CD4-positive, alpha-beta T cell treated with Interleukin-17A for 4 hours (primary cell): ENCODE data around the gene C20orf173.

Source experiments
- DNase-seq: peaks from one replicate; pipeline ENCODE4 v3.0.0-alpha.2; 2020; ENCODE audit warnings: mixed read lengths

The C20orf173 gene

DNA sequence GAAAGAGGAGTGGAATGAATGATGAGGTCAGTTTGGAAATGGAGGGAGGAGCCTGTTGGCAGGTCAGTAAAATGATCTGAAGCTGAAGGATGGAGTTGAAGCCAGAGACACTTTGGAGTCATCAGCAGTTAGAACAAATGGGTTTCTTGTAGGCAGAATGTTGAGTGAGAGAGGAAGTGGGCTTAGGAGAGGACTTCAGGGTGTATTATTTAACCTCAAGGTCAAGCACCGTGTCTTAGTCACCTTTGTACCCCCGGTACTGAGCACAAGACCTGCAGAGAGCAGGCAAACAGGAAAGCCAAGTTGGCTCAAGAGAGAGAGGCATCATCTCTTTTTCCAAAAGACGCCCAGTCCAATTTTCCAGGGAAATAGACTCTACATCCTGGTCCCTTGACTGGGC lies 23.3 kb downstream of the C20orf173 start:
- no peak for DNase-seq

GRCh38 chr20:35504751-35505150 lies 24.7 kb downstream of the C20orf173 start:
- DNase-seq: no peak

DNA sequence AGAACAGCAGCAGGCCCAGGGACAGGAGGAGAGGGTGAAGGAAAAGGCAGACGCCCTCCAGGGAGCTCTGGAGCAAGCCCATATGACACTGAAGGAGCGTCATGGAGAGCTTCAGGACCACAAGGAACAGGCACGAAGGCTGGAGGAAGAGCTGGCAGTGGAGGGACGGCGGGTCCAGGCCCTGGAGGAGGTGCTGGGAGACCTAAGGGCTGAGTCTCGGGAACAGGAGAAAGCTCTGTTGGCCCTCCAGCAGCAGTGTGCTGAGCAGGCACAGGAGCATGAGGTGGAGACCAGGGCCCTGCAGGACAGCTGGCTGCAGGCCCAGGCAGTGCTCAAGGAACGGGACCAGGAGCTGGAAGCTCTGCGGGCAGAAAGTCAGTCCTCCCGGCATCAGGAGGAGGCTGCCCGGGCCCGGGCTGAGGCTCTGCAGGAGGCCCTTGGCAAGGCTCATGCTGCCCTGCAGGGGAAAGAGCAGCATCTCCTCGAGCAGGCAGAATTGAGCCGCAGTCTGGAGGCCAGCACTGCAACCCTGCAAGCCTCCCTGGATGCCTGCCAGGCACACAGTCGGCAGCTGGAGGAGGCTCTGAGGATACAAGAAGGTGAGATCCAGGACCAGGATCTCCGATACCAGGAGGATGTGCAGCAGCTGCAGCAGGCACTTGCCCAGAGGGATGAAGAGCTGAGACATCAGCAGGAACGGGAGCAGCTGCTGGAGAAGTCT lies 25.5 kb downstream of the C20orf173 start:
- no peak for DNase-seq

GRCh38 chr20:35503281-35503680 lies 26.2 kb downstream of the C20orf173 start:
- no peak for DNase-seq

GRCh38 chr20:35502352-35502751 lies 27.1 kb downstream of the C20orf173 start:
- DNase-seq: no peak

DNA sequence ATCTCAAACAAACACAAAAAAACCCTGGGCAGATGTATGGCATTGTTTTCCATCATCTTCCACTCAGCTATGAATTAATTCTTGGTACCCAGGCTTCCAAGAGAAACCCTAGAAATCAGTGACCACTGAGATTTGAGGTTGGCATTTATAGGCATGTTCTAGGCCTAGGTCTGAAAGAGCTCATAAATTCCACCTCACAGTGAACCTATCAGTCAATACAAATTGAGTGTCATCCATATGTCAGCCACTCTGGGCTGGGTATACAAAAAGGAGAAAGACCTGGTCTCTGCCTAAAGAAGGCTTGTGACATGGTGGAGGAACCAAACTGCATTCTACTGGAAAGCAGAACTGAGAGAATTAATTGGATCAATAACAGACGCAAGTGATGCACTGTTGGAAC lies 30.2 kb downstream of the C20orf173 start:
- no peak for DNase-seq

- no peak for DNase-seq
Observed at GRCh38 chr20:35497780-35498189, 31.7 kb downstream of the C20orf173 start.

GRCh38 chr20:35497320-35497719 lies 32.1 kb downstream of the C20orf173 start:
- DNase-seq: no peak

- DNase-seq: no peak
Observed at GRCh38 chr20:35496481-35496880, 33.0 kb downstream of the C20orf173 start.

DNA sequence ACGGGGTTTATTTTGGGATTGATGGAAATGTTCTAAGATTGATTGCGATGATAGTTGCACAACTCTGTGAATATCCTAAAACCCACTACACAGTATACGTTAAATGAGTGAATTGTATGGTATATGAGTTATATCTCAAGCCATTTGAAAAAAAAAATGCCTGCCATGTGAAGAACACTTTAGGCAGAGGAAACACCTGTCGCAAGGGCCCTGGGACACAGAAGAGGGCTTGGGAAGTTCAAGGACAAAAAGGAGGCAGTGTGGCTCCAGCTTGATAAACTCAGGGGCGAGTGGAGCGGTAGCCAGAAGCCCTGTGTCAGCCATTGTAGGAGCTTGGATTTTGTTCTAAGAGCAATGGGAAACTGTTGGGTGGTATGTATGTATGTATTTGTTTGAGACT lies 37.1 kb downstream of the C20orf173 start:
- DNase-seq: no peak

- no peak for DNase-seq
Observed at GRCh38 chr20:35491823-35492222, 37.6 kb downstream of the C20orf173 start.

GRCh38 chr20:35490736-35491181 lies 38.7 kb downstream of the C20orf173 start:
- DNase-seq: peak; percentile 73

DNA sequence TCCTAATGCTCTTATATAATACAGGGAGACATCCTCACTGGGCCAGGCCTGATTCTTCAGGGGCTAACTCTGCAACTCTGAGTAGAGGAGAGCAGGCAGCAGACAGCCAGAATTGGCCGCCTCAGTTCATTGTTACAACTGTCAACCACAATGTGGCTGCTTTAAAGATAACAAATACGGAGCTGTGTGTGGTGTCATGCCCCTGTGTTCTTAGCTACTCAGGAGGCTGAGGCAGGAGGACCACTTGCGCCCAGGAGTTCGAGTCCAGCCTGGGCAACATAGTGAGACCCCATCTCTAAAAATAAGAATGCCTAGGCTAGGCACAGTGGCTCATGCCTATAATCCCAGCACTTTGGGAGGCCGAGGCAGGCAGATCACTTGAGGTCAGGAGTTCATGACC lies 39.7 kb downstream of the C20orf173 start:
- peak; percentile 11 for DNase-seq

- no peak for DNase-seq
Observed at GRCh38 chr20:35487479-35487878, 42.0 kb downstream of the C20orf173 start.

DNA sequence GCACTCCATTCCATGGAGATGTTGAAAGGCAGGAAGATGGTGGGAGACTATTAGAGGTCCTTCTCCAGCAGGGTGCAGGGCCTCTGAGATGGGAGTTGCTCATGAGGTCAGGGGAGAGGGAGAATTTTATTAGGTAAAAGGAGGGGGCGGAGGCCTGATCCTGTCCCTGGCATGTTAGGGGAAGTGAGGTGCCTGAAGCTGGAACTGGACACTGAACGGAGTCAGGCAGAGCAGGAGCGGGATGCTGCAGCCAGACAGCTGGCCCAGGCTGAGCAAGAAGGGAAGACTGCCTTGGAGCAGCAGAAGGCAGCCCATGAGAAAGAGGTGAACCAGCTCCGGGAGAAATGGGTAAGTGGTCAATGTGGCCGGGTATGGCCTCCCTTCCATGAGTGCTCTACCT lies 49.7 kb downstream of the C20orf173 start:
- no peak for DNase-seq

GRCh38 chr20:35478804-35479472 lies 50.5 kb downstream of the C20orf173 start:
- DNase-seq: peak; percentile 31
